ENCODE results near the gene CEP57.

GRCh38 chr11:95816037-95816436 is 25.7 kb downstream of the CEP57 start:
- TF ChIP-seq ZNF407 (CRISPR knock-in tag; IDR thresholded peaks at IDR 0.05; ENCODE audit: not compliant biosample characterization), result no peak
- TF ChIP-seq STAT5B (CRISPR knock-in tag; IDR thresholded peaks at IDR 0.05), result no peak
- no peak for TF ChIP-seq RAD21 (CRISPR knock-in tag; IDR thresholded peaks at IDR 0.05)
- TF ChIP-seq ZNF430 (CRISPR knock-in tag; IDR thresholded peaks at IDR 0.05), result no peak
- TF ChIP-seq, protein P1, sequence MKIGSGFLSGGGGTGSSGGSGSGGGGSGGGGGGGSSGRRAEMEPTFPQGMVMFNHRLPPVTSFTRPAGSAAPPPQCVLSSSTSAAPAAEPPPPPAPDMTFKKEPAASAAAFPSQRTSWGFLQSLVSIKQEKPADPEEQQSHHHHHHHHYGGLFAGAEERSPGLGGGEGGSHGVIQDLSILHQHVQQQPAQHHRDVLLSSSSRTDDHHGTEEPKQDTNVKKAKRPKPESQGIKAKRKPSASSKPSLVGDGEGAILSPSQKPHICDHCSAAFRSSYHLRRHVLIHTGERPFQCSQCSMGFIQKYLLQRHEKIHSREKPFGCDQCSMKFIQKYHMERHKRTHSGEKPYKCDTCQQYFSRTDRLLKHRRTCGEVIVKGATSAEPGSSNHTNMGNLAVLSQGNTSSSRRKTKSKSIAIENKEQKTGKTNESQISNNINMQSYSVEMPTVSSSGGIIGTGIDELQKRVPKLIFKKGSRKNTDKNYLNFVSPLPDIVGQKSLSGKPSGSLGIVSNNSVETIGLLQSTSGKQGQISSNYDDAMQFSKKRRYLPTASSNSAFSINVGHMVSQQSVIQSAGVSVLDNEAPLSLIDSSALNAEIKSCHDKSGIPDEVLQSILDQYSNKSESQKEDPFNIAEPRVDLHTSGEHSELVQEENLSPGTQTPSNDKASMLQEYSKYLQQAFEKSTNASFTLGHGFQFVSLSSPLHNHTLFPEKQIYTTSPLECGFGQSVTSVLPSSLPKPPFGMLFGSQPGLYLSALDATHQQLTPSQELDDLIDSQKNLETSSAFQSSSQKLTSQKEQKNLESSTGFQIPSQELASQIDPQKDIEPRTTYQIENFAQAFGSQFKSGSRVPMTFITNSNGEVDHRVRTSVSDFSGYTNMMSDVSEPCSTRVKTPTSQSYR (CRISPR knock-in tag; IDR thresholded peaks at IDR 0.05; ENCODE audit: borderline replicate concordance), result no peak
- TF ChIP-seq NFIC (IDR thresholded peaks at IDR 0.05; ENCODE audit: low read length), result no peak
- TF ChIP-seq EP300 (IDR thresholded peaks at IDR 0.05; ENCODE audit: low read depth in 2 of 2, low read length in 2 of 2), result no peak
- no peak for TF ChIP-seq EP300 (CRISPR knock-in tag; IDR thresholded peaks at IDR 0.05; ENCODE audit: borderline replicate concordance)
- no peak for TF ChIP-seq ZBTB7B (CRISPR knock-in tag; IDR thresholded peaks at IDR 0.05)
- TF ChIP-seq TBX2 (CRISPR knock-in tag; IDR thresholded peaks at IDR 0.05; ENCODE audit: borderline replicate concordance), result no peak
- no peak for TF ChIP-seq TBP (CRISPR knock-in tag; IDR thresholded peaks at IDR 0.05)
- no peak for TF ChIP-seq FOXK1 (CRISPR knock-in tag; IDR thresholded peaks at IDR 0.05; ENCODE audit: borderline replicate concordance, low read depth)
